GM12892 (cell line): ENCODE results near the gene C1QTNF6.

Source experiments
- DNase-seq: peaks from one replicate; pipeline ENCODE4 v3.0.0; 2011; ENCODE audit not compliant: insufficient read length
- FAIRE-seq: peaks from 2 replicates; lab custom pipeline; 2011; peaks lifted over from hg19 to GRCh38; lab: Jason Lieb, UNC
- POLR2A ChIP-seq: IDR thresholded peaks from 2 replicates; pipeline ENCODE4 v1.6.1; 2011; ENCODE audit warnings: low read depth, low read length, control low read depth
- POLR2AphosphoS5 ChIP-seq: IDR thresholded peaks from 2 replicates; pipeline ENCODE4 v1.6.1; 2011; ENCODE audit warnings: low read depth, low read length, control low read depth
- TAF1 ChIP-seq: IDR thresholded peaks from 2 replicates; pipeline ENCODE4 v1.6.1; 2011; ENCODE audit warnings: low read depth, mild to moderate bottlenecking, control low read depth, low read length, borderline replicate concordance

C1QTNF6 gene

GRCh38 chr22:37167981-37168647 is 19.9 kb downstream of the C1QTNF6 start:
- DNase-seq (no peak), FAIRE-seq (peak; percentile 68)
- TF ChIP-seq POLR2AphosphoS5 (no peak), TAF1 (no peak)

DNA sequence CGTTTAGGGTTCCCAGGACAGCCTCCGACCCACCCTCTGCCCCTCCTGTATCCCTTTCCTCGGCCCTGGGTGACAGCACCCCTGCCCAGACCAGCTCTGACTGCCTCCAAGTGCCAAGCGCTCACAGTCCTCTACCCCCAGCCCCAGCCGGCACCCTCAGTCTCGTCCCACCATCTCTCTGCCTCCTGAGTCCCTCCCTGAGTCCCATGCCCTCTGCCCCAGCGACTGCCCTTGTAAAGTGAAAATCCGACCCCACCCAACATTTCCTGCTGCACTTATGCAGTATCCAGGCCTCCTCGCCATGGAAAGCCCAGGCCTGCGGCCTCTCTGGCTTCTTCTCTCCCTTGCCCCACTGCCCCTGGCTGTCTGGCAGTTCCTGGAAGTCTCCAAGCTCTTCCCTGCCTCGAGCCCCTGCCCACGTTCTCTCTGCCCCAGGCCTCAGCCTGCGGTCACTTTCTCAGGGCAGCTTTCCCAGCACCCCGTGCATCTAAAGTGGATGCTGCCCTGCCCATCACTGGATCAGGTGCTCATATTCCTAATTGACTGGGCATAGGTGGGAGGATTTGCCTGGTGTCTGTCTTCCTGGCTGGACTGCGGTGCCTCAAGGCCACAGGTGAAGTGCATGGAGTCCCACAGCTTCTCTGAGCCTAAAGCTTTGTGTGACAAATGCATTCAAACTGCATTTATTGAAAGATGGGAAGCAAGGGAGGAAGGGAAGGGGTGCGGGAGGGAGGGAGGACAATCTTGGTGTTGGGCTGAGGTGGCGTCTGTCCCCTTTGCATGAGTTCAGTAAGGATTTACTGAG is 20.7 kb downstream of the C1QTNF6 start:
- DNase-seq (no peak), FAIRE-seq (peak; percentile 44)
- TF ChIP-seq POLR2A (no peak), TAF1 (no peak), POLR2AphosphoS5 (no peak)

- peak; percentile 98 for FAIRE-seq
- peak; percentile 85 for DNase-seq
- TF ChIP-seq POLR2A: no peak
- TF ChIP-seq POLR2AphosphoS5: no peak
- no peak for TF ChIP-seq TAF1
Measured at GRCh38 chr22:37166675-37167066, 21.4 kb downstream of the C1QTNF6 start.

GRCh38 chr22:37165940-37166674 is 21.9 kb downstream of the C1QTNF6 start:
- DNase-seq (peak; percentile 3), FAIRE-seq (no peak)
- TF ChIP-seq POLR2A: no peak
- no peak for TF ChIP-seq TAF1
- TF ChIP-seq POLR2AphosphoS5: no peak

DNA sequence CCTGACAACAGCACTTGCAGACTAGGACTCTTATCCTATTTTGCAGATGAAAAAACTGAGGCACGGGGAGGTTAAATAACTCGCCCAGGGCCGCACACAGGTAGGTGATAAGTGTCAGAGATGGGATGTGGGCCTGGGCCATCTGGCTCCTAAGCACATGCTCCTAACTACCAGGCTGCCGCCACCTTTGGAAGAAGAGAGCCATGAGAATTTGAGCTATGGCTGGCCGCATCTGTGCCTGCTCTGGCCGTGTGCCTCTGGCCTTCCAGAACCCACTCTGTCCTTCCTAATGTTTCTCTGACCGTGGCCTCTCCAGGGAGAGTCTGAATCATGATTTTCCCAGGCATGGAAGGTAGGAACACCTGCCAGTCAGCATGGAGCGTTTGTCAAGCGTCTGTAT is 23.0 kb downstream of the C1QTNF6 start:
- no peak for TF ChIP-seq POLR2AphosphoS5
- no peak for FAIRE-seq
- no peak for DNase-seq

GRCh38 chr22:37164505-37164887 is 23.6 kb downstream of the C1QTNF6 start:
- no peak for FAIRE-seq
- no peak for TF ChIP-seq TAF1
- TF ChIP-seq POLR2AphosphoS5: no peak
- no peak; the same call in 1 of the 2 replicates for TF ChIP-seq POLR2A

GRCh38 chr22:37163575-37164504 is 24.2 kb downstream of the C1QTNF6 start:
- DNase-seq (peak; percentile 77), FAIRE-seq (no peak)
- TF ChIP-seq TAF1: peak; percentile 54; the same call in 1 of the 2 replicates
- TF ChIP-seq POLR2A: peak; percentile 84
- TF ChIP-seq POLR2AphosphoS5: peak; percentile 88

More at GRCh38 chr22:37164505-37164887, 23.6 kb downstream of the C1QTNF6 start:
- no peak for DNase-seq

DNA sequence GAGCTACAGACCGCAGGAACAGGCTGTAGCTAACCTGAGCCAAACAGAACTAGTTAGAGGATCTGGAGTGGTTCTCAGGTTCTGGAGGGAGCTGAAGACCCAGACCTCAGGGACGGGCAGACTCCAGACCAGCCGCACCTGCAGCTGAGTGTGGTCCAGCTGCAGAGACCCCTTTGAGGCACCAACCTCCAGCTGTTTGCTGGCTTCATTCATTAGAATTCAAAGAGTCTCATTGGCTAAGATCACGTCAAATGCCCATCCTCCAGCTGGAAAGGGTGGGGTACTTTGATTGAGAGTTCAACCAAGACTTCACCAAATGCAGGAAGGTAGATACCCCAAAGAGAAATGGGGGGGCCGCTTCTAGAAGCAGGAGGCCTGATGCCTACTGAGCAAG is 25.0 kb downstream of the C1QTNF6 start:
- DNase-seq (no peak), FAIRE-seq (no peak)
- TF ChIP-seq TAF1 (peak; percentile 5; the same call in 1 of the 2 replicates), POLR2AphosphoS5 (no peak)

- peak; percentile 84 for TF ChIP-seq POLR2AphosphoS5
- TF ChIP-seq TAF1: 0 out of 2 replicates have a peak, but pooled peaks have one; percentile 72
- peak; percentile 53 for TF ChIP-seq POLR2A
- peak; percentile 83 for DNase-seq
- peak; percentile 100 for FAIRE-seq
Measured at GRCh38 chr22:37162221-37163095, 25.6 kb downstream of the C1QTNF6 start.

- TF ChIP-seq TAF1 (no peak), POLR2AphosphoS5 (no peak), POLR2A (no peak)
- peak; percentile 58 for FAIRE-seq
- no peak for DNase-seq
Measured at GRCh38 chr22:37161443-37161842, 26.6 kb downstream of the C1QTNF6 start.
